Smooth muscle cell (in vitro differentiated cells): ENCODE measurements around the gene SLC4A1AP. TPM values are rescaled to one million over a fixed set of nuclear protein-coding genes. Genes with fewer than 3 reads are reported as not detected.

Experiments used
- DNase-seq: peaks from one replicate; lab custom pipeline; 2025; ENCODE audit not compliant: unreplicated experiment; lab: John Stamatoyannopoulos, UW
- H2AFZ ChIP-seq: fragments of 200-600 bp; sonication (generic); 2 replicates; pipeline ENCODE4 v1.6.0; 2016; ENCODE audit warnings: antibody characterized with exemption, low read depth, mild to moderate bottlenecking
- H3F3A ChIP-seq: fragments of 200-600 bp; sonication (generic); 2 replicates; pipeline ENCODE4 v1.6.0; 2017; ENCODE audit warnings: antibody characterized with exemption, low read depth
- H3K27ac ChIP-seq: fragments of 200-600 bp; sonication (generic); 2 replicates; pipeline ENCODE4 v1.5.1; 2016; ENCODE audit warnings: low read depth, mild to moderate bottlenecking
- H3K27me3 ChIP-seq: fragments of 200-600 bp; sonication (generic); 2 replicates; pipeline ENCODE4 v1.6.1; 2016; ENCODE audit warnings: low read depth, mild to moderate bottlenecking
- H3K36me3 ChIP-seq: fragments of 200-600 bp; sonication (generic); 2 replicates; pipeline ENCODE4 v1.5.1; 2016; ENCODE audit warnings: low read depth
- H3K4me1 ChIP-seq: fragments of 200-600 bp; sonication (generic); 2 replicates; pipeline ENCODE4 v1.5.1; 2016; ENCODE audit warnings: low read depth
- H3K4me2 ChIP-seq: fragments of 200-600 bp; sonication (generic); 2 replicates; pipeline ENCODE4 v1.6.0; 2016; ENCODE audit warnings: mild to moderate bottlenecking
- H3K4me3 ChIP-seq: fragments of 200-600 bp; sonication (generic); 2 replicates; pipeline ENCODE4 v1.5.1; 2016; ENCODE audit warnings: mild to moderate bottlenecking
- H3K79me2 ChIP-seq: fragments of 200-600 bp; sonication (generic); 2 replicates; pipeline ENCODE4 v1.6.0; 2016; ENCODE audit warnings: low read depth, mild to moderate bottlenecking
- H3K9ac ChIP-seq: fragments of 200-600 bp; sonication (generic); 2 replicates; pipeline ENCODE4 v1.6.0; 2016; ENCODE audit warnings: low read depth
- H3K9me3 ChIP-seq: fragments of 200-600 bp; sonication (generic); replicated peaks from 2 replicates; pipeline ENCODE4 v1.5.1; 2016; ENCODE audit warnings: low read depth
- H4K20me1 ChIP-seq: fragments of 200-600 bp; sonication (generic); 2 replicates; pipeline ENCODE4 v1.6.0; 2016; ENCODE audit warnings: low read depth
- CTCF ChIP-seq: fragments of 200-600 bp; sonication (generic); IDR thresholded peaks from 2 replicates; pipeline ENCODE4 v1.5.1; 2017; ENCODE audit warnings: borderline replicate concordance, mild to moderate bottlenecking, antibody characterized with exemption; ENCODE audit not compliant: insufficient read depth, poor library complexity, severe bottlenecking
- WGBS: methylation state at CpG from one replicate; pipeline ENCODE4 v1.1.7; 2016; ENCODE audit warnings: low lambda C conversion rate; 5-methylcytosine and 5-hydroxymethylcytosine counted together
- polyA plus RNA-seq: library from polyadenylated mRNA; unstranded; fragments of >200 nt; fragmentation: Nextera tagmentation; extraction: Ambion mirVana; gene quantifications from 2 replicates; pipeline ENCODE4 v1.2.1, GENCODE V29; 2016
- total RNA-seq: library from RNA; depleted of rRNA; stranded (reverse); fragments of >200 nt; gene quantifications from 2 replicates; pipeline ENCODE4 v1.2.3, GENCODE V29; 2014

Gene SLC4A1AP
- total and polyA plus RNA-seq, 2 experiments from 2014 or later: 26.2 to 27.5 TPM

DNA sequence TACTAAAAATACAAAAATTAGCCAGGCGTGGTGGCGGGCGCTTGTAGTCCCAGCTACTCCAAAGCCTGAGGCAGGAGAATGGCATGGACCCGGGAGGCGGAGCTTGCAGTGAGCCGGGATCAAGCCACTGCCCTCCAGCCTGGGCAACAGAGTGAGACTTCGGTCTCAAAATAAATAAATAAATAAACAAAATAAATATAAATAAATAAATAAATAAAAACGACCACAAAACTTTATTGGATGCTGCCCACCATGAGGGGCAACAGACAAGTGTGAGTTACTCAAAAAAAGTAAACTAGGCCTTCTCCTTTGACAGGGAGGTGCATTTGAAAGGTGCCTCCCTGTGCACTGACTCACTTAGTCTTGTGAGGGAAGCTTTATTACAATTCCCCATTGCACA, 50.4 kb downstream of the SLC4A1AP start:
- Histone ChIP-seq H4K20me1 (no peaks in the 10 kb centered on the region), H3K27me3 (no peaks in the 10 kb centered on the region), H3K9me3 (no peaks in the 10 kb centered on the region), H2AFZ (no peak overlapping the region), H3K4me1 (peaks cover 11% of the 10 kb centered on the region), H3F3A (no peaks in the 10 kb centered on the region), H3K79me2 (no peaks in the 10 kb centered on the region), H3K36me3 (no peaks in the 10 kb centered on the region), H3K4me2 (no peak overlapping the region), H3K4me3 (no peak overlapping the region), H3K9ac (no peak overlapping the region), H3K27ac (peak overlapping the region; percentile 68)
- no peak for TF ChIP-seq CTCF
- no peak for DNase-seq
- 90% methylated on average over 8 of the region's 8 CpGs for WGBS

DNA sequence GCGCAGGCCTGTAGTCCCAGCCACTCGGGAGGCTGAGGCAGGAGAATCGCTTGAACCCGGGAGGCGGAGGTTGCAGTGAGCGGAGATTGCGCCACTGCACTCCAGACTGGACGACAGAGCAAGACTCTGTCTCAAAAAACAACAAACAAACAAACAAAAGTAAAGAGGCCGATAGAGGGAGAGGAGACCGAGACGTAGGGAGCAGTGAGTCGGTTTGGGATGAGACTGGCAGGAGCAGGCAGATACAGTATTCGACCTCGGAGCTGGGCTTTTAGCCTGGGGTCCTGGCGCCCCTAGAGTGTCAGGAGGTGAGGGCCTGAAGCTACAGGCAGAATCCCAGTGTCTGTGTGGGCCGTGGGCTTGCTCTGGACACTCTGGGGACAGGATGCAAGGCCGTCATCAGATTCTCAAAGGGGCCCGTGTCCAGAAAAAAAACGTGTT, 51.2 kb downstream of the SLC4A1AP start:
- Histone ChIP-seq H3K4me1 (peaks cover 11% of the 10 kb centered on the region), H3K27ac (peak overlapping the region; percentile 68), H3K9me3 (no peaks in the 10 kb centered on the region), H3K36me3 (no peaks in the 10 kb centered on the region), H3K4me2 (peak overlapping the region; percentile 97), H3K4me3 (peak overlapping the region; percentile 58), H3K9ac (peak overlapping the region; percentile 53), H3K79me2 (no peaks in the 10 kb centered on the region), H3K27me3 (no peaks in the 10 kb centered on the region), H3F3A (peaks cover 5% of the 10 kb centered on the region), H4K20me1 (no peaks in the 10 kb centered on the region), H2AFZ (peak overlapping the region; percentile 97)
- 52% methylated on average over 19 of the region's 19 CpGs for WGBS
- DNase-seq: no peak
- TF ChIP-seq CTCF: no peak

GRCh38 chr2:27715318-27716210, 51.9 kb downstream of the SLC4A1AP start:
- 2% methylated on average over 26 of the region's 51 CpGs for WGBS
- DNase-seq: no peak

More at GRCh38 chr2:27715318-27716210, 51.9 kb downstream of the SLC4A1AP start:
- Histone ChIP-seq H3K9me3 (no peaks in the 10 kb centered on the region), H3K9ac (peak overlapping the region; percentile 53), H3K4me2 (peak overlapping the region; percentile 97), H3K27ac (peak overlapping the region; percentile 68), H3K4me1 (peaks cover 11% of the 10 kb centered on the region), H3K36me3 (no peaks in the 10 kb centered on the region), H3K27me3 (no peaks in the 10 kb centered on the region), H2AFZ (peak overlapping the region; percentile 97), H3F3A (peaks cover 6% of the 10 kb centered on the region), H3K4me3 (peak overlapping the region; percentile 58), H4K20me1 (no peaks in the 10 kb centered on the region), H3K79me2 (no peaks in the 10 kb centered on the region)
- no peak for TF ChIP-seq CTCF
